GM18498 (cell line): Measurements from ENCODE around the gene GALNTL6.

ENCODE experiments used
- ATAC-seq: cut with Tn5 transposase; IDR thresholded peaks from one replicate; pipeline ENCODE4 v1.9.1; 2021; ENCODE audit warnings: mild to moderate bottlenecking, moderate library complexity; ENCODE audit not compliant: unreplicated experiment

GALNTL6 gene

GRCh38 chr4:172099376-172099775, 286.2 kb downstream of the GALNTL6 start:
- no peak for ATAC-seq

- ATAC-seq = no peak
These were observed 290.3 kb downstream of the GALNTL6 start for GRCh38 chr4:172103456-172103855.

- no peak for ATAC-seq
These were observed 291.3 kb downstream of the GALNTL6 start for GRCh38 chr4:172104539-172104938.

- no peak for ATAC-seq
These were observed 292.7 kb downstream of the GALNTL6 start for GRCh38 chr4:172105918-172106317.

GRCh38 chr4:172109466-172109865, 296.3 kb downstream of the GALNTL6 start:
- ATAC-seq = no peak

GRCh38 chr4:172124656-172125308, 311.6 kb downstream of the GALNTL6 start:
- ATAC-seq = no peak

GRCh38 chr4:172125443-172125842, 312.2 kb downstream of the GALNTL6 start:
- no peak for ATAC-seq

- ATAC-seq = no peak
These were observed 314.0 kb downstream of the GALNTL6 start for GRCh38 chr4:172127168-172127567.

DNA sequence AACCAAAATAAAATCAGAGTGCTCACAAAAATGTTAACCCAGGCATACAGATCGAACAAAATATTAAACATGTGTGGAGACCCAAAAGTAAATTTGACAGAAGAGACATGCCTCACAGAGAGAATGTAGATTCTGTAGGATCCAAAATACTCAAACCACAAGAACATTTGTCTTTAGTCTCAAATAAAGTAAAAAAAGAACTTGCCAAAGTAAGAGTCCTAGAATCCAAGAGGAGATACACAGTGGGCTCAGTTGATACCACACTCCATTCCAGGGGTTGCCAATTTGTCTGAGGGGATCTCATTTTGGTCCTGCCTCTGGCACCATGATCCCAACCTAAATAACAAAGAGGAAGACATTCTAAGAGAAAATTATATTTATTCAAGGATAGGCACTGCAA, 316.4 kb downstream of the GALNTL6 start:
- no peak for ATAC-seq

DNA sequence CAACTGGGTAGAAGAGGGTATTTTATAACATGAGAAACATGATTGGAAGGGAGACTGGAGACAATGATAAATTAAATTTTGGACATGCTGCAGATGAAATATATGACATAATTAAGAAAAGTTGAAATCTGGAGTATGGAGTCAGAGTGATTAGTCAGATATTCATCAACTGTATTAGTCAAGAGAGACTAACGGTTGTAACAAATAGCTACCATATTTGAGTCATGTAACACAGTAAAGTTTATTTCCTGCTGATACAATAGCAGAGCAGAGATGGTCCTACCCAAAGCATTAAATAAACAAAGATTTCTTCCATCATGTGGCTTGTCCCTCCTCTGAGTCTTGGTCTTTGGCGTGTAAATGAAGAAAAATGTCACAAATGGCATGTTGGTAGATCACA, 321.3 kb downstream of the GALNTL6 start:
- no peak for ATAC-seq

DNA sequence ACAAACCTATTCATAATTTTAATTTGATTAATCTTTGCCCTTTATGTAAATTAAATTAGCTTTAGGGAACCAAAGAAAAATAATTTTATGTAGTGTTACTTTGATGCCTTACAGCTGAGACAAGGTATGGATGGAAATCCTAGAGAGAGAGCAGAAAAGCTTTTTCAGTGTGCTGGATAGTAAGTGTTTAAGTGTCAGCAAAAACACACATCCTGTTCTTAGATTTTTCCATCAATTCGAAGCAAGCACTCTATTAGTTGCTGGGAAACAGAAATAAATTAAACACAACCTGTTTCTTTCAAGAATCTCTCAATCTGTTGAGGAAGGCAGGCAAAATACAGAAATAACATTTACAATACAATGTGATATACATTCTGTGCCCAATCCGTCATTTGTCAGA, 327.8 kb downstream of the GALNTL6 start:
- ATAC-seq = no peak

DNA sequence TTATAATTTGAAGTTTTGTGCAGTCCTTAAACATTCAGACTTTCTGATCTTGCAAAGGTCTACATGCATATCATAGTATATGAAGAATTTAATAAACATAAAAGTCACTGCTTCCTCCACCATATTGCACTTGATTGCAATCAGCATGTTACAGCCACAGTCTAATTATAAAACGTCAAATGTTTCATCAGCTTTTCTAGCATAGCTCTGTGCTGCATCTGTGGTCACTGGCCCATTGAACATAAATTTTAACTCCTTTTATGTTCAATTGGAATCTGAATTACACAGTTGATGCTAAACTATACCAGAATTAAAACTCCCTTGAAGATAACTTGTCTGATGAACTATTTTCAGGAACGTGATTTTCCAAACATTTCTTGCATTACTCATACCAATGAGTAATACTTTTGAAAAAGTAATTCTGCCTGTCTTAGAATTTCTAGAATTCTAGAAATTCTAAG, 329.1 kb downstream of the GALNTL6 start:
- no peak for ATAC-seq

DNA sequence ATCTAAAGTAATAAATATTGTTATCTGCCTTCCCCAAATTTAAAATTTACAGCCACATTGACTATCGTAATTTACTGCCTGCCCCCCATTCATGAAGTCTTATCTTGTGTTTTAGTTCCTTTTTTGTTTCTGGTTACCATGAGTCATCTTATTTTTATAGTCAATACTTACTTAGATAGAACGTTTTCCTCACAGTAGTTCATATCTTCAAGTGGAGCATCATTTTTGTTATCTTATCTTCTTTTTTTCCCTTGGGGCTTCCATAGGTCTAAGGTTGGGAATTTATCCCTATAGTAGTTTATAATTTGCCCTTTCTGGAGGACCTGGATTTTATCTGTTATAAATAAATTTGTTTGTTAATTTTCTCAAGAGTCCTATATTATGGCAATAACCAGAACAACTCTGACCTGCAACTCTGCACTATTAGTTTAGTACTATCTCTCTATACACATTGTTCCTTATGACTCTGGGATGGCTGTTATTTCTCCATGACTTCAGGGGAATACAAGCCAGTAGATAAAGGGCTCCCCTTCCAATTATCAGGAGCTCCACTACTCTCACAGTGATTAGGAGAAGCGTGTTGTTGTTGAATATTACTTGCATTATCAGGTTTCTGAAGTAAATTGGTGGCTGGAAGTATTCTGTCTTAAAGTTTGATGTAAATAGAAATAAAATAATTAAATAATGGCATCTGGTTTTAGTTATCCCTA, 330.6 kb downstream of the GALNTL6 start:
- no peak for ATAC-seq

DNA sequence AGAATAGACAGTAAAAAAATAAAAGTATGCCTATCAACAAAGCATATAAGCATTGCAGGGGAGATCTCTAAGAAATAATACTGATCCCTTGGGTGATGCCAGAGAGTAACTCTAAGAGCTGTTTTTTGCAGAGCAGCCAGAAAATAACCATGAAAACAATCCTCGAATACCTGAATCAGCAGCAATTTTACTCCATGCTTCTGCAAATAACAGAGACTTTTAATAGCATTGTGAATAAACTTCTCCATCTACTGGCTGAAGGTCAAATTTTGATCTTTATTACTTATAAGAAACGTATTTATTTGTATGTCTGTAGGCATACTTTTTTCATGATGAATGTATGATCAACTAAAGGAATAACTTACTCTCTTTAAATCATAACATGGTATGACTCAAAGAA, 334.5 kb downstream of the GALNTL6 start:
- ATAC-seq = no peak

GRCh38 chr4:172149329-172149728, 336.1 kb downstream of the GALNTL6 start:
- ATAC-seq = no peak

DNA sequence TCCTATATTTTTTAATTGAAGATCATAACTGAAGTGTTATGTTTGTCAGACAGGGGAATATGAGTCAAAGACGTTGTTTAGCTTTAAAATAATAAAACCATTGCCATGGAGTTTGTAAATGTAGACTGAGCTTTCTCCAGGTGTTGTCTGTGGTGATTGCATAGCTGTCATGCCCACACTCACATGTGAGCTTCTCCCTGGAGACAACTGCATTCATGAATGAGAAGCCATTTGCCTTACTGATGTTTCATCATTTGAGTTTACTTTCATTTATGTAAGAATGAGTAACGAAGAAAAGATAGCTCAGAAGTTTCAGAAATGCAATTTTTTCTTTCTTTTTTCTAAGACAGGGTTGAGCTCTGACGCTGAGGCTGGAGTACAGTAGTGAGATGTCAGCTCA, 339.1 kb downstream of the GALNTL6 start:
- ATAC-seq = no peak

GRCh38 chr4:172153719-172154118, 340.5 kb downstream of the GALNTL6 start:
- ATAC-seq = no peak

- no peak for ATAC-seq
These were observed 342.7 kb downstream of the GALNTL6 start for GRCh38 chr4:172155838-172156345.

DNA sequence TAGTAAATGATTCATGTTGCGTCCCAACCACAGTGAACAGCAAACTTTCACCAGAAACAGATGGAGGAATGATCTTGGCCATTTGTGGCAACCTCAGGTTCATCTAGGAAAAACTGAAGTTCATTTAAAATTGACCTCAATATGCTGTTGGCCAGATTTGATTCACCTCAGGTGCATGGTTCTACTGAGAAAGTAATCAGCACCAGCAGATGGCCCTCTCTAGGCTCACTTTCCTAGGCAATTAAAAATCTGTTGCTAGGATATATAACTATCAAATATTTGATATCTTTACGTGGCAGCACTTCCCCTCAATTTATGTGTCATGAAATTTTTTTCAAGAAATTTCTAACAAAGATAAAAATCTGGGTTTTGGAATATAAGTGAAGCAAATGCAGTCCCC, 344.7 kb downstream of the GALNTL6 start:
- no peak for ATAC-seq

DNA sequence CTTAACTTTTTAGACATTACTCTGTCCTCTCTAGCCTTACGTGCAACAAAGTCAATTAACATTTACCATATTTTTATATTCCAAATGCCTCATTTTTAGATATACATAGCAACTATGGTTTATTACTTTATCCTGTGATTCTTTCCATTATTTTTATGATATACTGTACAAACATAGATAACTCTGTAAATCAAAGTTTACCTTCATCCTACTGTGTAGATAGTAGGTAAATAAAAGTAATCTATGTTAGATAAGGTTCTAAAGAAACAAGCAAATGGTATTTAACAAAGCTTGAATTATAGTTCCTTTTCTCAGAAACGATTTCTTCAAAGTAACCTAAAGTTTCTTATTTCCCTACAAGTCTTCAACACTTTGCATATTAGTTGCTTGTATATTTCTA, 350.0 kb downstream of the GALNTL6 start:
- no peak for ATAC-seq

DNA sequence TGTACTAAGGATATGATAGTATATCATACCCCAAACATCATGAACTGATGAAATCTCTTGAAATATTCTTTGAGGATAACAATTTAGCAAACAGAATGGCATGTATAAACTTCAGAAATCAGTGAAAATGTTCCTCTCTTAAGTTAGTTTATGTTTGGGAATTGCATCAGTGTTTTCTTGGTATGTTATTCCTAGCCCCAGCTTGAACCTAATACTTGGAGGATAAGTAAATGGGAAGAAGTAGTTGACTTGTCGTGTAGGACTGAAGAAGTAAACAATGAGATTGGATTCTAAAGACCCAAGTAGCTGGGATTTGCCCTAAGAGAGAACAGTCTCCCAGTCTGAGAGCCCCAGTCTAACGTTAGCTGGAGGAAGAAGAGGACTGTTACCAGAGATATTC, 355.7 kb downstream of the GALNTL6 start:
- ATAC-seq = no peak

GRCh38 chr4:172169871-172170270, 356.7 kb downstream of the GALNTL6 start:
- no peak for ATAC-seq
